SK-N-SH treated with all-trans-retinoic acid at 6 μM for 48 hours (cell line): ENCODE results near the gene DNAAF5.

Source experiments
- ARNTL ChIP-seq: fragments of 450-650 bp; formaldehyde crosslinking; IDR thresholded peaks from 2 replicates; pipeline ENCODE4 v1.5.0; 2020; ENCODE audit warnings: low read depth, mild to moderate bottlenecking, moderate library complexity, borderline replicate concordance
- CSDC2 ChIP-seq: fragments of 250-450 bp; sonication (Bioruptor Pico); IDR thresholded peaks from 2 replicates; pipeline ENCODE4 v1.5.0; 2020; ENCODE audit warnings: mild to moderate bottlenecking, moderate library complexity
- GLIS3 ChIP-seq: fragments of 250-450 bp; sonication (Bioruptor Pico); IDR thresholded peaks from 2 replicates; pipeline ENCODE4 v1.5.0; 2020; ENCODE audit warnings: mild to moderate bottlenecking, moderate library complexity
- PPARA ChIP-seq: fragments of 250-450 bp; sonication (Bioruptor Pico); IDR thresholded peaks from 2 replicates; pipeline ENCODE4 v1.5.0; 2020; ENCODE audit warnings: mild to moderate bottlenecking, borderline replicate concordance
- ZFP3 ChIP-seq: fragments of 250-450 bp; sonication (Bioruptor Pico); IDR thresholded peaks from 2 replicates; pipeline ENCODE4 v1.5.0; 2020; ENCODE audit warnings: mild to moderate bottlenecking, moderate library complexity
- ZFP30 ChIP-seq: fragments of 450-650 bp; formaldehyde crosslinking; IDR thresholded peaks from 2 replicates; pipeline ENCODE4 v1.5.0; 2022; ENCODE audit warnings: mild to moderate bottlenecking, moderate library complexity
- TF ChIP-seq, protein P1 (sequence below): fragments of 250-450 bp; sonication (Bioruptor Pico); IDR thresholded peaks from 2 replicates; pipeline ENCODE4 v1.5.1; 2020; ENCODE audit warnings: low read depth, mild to moderate bottlenecking, moderate library complexity
- TF ChIP-seq, protein P2 (sequence below): fragments of 250-450 bp; sonication (Bioruptor Pico); IDR thresholded peaks from 2 replicates; pipeline ENCODE4 v1.8.0; 2020; ENCODE audit warnings: mild to moderate bottlenecking, moderate library complexity, borderline replicate concordance
- TF ChIP-seq, protein P3 (sequence below): fragments of 250-450 bp; sonication (Bioruptor Pico); IDR thresholded peaks from 2 replicates; pipeline ENCODE4 v1.5.0; 2020; ENCODE audit warnings: mild to moderate bottlenecking, moderate library complexity
- TF ChIP-seq, protein P4 (sequence below): fragments of 250-450 bp; sonication (Bioruptor Pico); IDR thresholded peaks from 2 replicates; pipeline ENCODE4 v1.8.0; 2021; ENCODE audit warnings: low read depth, mild to moderate bottlenecking, moderate library complexity, borderline replicate concordance

DNA sequence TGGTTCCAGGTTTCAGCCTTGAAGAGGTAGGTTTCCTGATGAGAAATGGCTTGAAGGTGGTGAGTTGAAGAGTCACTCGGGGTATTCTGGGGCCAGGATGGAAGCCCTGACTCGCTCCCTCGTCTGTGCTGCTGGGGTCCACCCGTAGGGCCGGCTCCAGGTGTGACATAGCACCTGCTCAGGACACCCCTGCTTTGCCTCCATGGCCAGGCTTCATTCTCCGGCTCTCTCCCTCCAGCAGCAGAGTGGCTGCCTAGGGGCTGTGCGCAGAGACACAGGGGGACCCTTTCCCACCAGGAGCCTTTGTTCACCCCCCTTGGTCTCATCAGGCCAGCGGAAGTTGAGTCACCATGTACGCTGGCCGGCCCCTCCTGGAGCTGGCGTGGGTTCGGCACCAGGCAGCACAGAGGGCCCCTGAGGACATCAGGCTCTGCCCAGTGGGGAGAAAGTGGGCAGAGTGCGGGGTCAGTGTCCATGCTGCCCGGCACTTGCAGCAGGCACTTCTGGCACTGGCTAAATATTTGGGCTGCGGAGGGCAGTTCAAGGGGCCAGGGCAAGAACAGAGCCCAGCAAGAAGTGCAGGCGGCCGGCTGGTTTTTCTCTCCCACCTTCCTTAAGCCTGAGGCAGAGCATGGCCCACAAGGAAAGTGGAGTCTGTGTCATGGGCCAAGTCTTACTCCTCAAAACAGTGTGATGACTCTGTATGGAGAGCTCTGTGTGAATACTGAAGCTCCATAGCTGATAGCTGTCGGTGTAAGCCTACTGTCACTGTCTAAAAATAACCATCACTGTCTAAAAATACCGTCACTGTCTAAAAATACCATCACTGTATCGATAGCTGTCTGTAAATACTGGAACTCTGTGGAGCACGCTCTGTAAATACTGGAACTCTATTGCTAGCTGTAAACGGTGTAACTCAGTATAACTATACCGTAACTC, 4.3 kb downstream of the DNAAF5 start:
- TF ChIP-seq GLIS3, result no peak
- no peak for TF ChIP-seq ZFP30 (CRISPR knock-in tag)
- no peak for TF ChIP-seq ZFP3 (CRISPR knock-in tag)
- TF ChIP-seq, protein P1, sequence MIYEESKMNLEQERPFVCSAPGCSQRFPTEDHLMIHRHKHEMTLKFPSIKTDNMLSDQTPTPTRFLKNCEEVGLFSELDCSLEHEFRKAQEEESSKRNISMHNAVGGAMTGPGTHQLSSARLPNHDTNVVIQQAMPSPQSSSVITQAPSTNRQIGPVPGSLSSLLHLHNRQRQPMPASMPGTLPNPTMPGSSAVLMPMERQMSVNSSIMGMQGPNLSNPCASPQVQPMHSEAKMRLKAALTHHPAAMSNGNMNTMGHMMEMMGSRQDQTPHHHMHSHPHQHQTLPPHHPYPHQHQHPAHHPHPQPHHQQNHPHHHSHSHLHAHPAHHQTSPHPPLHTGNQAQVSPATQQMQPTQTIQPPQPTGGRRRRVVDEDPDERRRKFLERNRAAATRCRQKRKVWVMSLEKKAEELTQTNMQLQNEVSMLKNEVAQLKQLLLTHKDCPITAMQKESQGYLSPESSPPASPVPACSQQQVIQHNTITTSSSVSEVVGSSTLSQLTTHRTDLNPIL (CRISPR knock-in tag), result no peak
- TF ChIP-seq, protein P2, sequence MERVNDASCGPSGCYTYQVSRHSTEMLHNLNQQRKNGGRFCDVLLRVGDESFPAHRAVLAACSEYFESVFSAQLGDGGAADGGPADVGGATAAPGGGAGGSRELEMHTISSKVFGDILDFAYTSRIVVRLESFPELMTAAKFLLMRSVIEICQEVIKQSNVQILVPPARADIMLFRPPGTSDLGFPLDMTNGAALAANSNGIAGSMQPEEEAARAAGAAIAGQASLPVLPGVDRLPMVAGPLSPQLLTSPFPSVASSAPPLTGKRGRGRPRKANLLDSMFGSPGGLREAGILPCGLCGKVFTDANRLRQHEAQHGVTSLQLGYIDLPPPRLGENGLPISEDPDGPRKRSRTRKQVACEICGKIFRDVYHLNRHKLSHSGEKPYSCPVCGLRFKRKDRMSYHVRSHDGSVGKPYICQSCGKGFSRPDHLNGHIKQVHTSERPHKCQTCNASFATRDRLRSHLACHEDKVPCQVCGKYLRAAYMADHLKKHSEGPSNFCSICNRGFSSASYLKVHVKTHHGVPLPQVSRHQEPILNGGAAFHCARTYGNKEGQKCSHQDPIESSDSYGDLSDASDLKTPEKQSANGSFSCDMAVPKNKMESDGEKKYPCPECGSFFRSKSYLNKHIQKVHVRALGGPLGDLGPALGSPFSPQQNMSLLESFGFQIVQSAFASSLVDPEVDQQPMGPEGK (CRISPR knock-in tag), result no peak
- no peak for TF ChIP-seq CSDC2 (CRISPR knock-in tag)
- TF ChIP-seq, protein P3, sequence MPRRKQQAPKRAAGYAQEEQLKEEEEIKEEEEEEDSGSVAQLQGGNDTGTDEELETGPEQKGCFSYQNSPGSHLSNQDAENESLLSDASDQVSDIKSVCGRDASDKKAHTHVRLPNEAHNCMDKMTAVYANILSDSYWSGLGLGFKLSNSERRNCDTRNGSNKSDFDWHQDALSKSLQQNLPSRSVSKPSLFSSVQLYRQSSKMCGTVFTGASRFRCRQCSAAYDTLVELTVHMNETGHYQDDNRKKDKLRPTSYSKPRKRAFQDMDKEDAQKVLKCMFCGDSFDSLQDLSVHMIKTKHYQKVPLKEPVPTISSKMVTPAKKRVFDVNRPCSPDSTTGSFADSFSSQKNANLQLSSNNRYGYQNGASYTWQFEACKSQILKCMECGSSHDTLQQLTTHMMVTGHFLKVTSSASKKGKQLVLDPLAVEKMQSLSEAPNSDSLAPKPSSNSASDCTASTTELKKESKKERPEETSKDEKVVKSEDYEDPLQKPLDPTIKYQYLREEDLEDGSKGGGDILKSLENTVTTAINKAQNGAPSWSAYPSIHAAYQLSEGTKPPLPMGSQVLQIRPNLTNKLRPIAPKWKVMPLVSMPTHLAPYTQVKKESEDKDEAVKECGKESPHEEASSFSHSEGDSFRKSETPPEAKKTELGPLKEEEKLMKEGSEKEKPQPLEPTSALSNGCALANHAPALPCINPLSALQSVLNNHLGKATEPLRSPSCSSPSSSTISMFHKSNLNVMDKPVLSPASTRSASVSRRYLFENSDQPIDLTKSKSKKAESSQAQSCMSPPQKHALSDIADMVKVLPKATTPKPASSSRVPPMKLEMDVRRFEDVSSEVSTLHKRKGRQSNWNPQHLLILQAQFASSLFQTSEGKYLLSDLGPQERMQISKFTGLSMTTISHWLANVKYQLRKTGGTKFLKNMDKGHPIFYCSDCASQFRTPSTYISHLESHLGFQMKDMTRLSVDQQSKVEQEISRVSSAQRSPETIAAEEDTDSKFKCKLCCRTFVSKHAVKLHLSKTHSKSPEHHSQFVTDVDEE (CRISPR knock-in tag), result no peak
- no peak for TF ChIP-seq PPARA
- TF ChIP-seq ARNTL (CRISPR knock-in tag), result no peak
- TF ChIP-seq, protein P4, sequence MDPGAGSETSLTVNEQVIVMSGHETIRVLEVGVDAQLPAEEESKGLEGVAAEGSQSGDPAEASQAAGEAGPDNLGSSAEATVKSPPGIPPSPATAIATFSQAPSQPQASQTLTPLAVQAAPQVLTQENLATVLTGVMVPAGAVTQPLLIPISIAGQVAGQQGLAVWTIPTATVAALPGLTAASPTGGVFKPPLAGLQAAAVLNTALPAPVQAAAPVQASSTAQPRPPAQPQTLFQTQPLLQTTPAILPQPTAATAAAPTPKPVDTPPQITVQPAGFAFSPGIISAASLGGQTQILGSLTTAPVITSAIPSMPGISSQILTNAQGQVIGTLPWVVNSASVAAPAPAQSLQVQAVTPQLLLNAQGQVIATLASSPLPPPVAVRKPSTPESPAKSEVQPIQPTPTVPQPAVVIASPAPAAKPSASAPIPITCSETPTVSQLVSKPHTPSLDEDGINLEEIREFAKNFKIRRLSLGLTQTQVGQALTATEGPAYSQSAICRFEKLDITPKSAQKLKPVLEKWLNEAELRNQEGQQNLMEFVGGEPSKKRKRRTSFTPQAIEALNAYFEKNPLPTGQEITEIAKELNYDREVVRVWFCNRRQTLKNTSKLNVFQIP, result no peak
